ENCODE results near the gene PRKN.

Gene PRKN

GRCh38 chr6:161415302-161415855 lies 1312.2 kb downstream of the PRKN start:
- Histone ChIP-seq H3K4me2 (ENCODE audit: low read length, poor library complexity, severe bottlenecking) (no peak overlapping the region), H3K9ac (ENCODE audit: low read length) (no peak overlapping the region), H3K79me1 (replicated peaks; ENCODE audit: low read length, poor library complexity, severe bottlenecking) (no peaks in the 10 kb centered on the region), H2AFZ (ENCODE audit: low read depth, low read length) (no peak overlapping the region), H3K27me3 (ENCODE audit: control insufficient read depth in 1 of 2, insufficient read depth in 1 of 2, low read length in 2 of 2) (peaks cover 0 to 33% of the 10 kb centered on the region in 2 experiments), H3K14ac (ENCODE audit: low read length in 2 of 2) (no peak overlapping the region), H3K27ac (ENCODE audit: low read length, poor library complexity, severe bottlenecking) (no peak overlapping the region), H4K91ac (ENCODE audit: low read length) (no peak overlapping the region), H3K4me1 (ENCODE audit: control insufficient read depth, insufficient read depth, low read depth, low read length) (peaks cover 22% of the 10 kb centered on the region), H3K9me3 (ENCODE audit: control insufficient read depth, low read length) (peaks cover 4% of the 10 kb centered on the region), H4K8ac (ENCODE audit: low read length) (no peak overlapping the region), H3K23ac (ENCODE audit: low read length in 2 of 2) (no peak overlapping the region), H2BK120ac (ENCODE audit: low read depth, low read length) (no peak overlapping the region), H2BK15ac (ENCODE audit: low read depth, poor library complexity, severe bottlenecking) (no peak overlapping the region), H3K36me3 (ENCODE audit: control insufficient read depth in 1 of 2, insufficient read depth in 2 of 2, low read depth in 1 of 2, low read length in 2 of 2) (no peaks in the 10 kb centered on the region), H3K18ac (ENCODE audit: low read depth in 1 of 2, low read length in 2 of 2) (no peak overlapping the region), H3K4me3 (ENCODE audit: insufficient read depth in 1 of 2, low read depth in 1 of 2, low read length in 2 of 2) (no peak overlapping the region), H2BK5ac (ENCODE audit: low read depth, low read length, poor library complexity, severe bottlenecking) (no peak overlapping the region), H2BK12ac (ENCODE audit: low read length in 2 of 2) (peak overlapping the region in 1 of 2 experiments; percentile 21), H3K4ac (ENCODE audit: low read depth in 1 of 2, low read length in 2 of 2) (no peak overlapping the region), H2AK5ac (ENCODE audit: low read length, severe bottlenecking) (peak overlapping the region; percentile 70)
- WGBS = 47% methylated on average over 11 of the region's 17 CpGs
- no peak for DNase-seq

DNA sequence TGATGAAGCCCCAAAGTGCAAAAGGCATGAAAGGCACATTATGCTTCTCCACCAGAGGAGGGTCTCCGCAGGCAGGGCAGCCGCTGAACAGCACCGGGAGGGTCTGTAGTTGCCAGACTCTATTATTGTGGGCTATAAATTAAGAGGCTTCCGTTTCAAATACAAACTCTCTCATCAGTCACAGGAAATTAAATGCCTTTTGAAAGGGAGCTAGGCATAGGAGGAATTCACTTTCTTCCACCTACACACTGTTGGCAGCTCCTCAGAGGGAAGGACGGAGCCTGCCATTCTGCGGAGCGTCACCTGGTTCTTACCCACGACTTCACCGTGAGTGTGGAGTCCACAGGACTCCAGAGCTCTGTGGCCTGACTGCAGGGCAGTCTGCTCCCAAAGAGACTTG lies 1312.9 kb downstream of the PRKN start:
- no peak for DNase-seq
- H3K4me2 ChIP-seq (ENCODE audit: low read length, poor library complexity, severe bottlenecking) = no peak overlapping the region
- peak overlapping the region; percentile 69 for H2AK5ac ChIP-seq (ENCODE audit: low read length, severe bottlenecking)
- no peak overlapping the region for H3K23ac ChIP-seq (ENCODE audit: low read length in 2 of 2)
- peak overlapping the region; percentile 80 for H2BK15ac ChIP-seq (ENCODE audit: low read depth, poor library complexity, severe bottlenecking)
- H3K18ac ChIP-seq (ENCODE audit: low read depth in 1 of 2, low read length in 2 of 2) = no peak overlapping the region
- H2AFZ ChIP-seq (ENCODE audit: low read depth, low read length) = no peak overlapping the region
- peaks cover 22% of the 10 kb centered on the region for H3K4me1 ChIP-seq (ENCODE audit: control insufficient read depth, insufficient read depth, low read depth, low read length)
- no peak overlapping the region for H3K4ac ChIP-seq (ENCODE audit: low read depth in 1 of 2, low read length in 2 of 2)
- H2BK5ac ChIP-seq (ENCODE audit: low read depth, low read length, poor library complexity, severe bottlenecking) = no peak overlapping the region
- H3K27me3 ChIP-seq (ENCODE audit: control insufficient read depth in 1 of 2, insufficient read depth in 1 of 2, low read length in 2 of 2) = peaks cover 0 to 33% of the 10 kb centered on the region in 2 experiments
- H3K79me1 ChIP-seq (replicated peaks; ENCODE audit: low read length, poor library complexity, severe bottlenecking) = no peaks in the 10 kb centered on the region
- WGBS = 85% methylated on average over 6 of the region's 9 CpGs
- H3K9me3 ChIP-seq (ENCODE audit: control insufficient read depth, low read length) = peaks cover 4% of the 10 kb centered on the region
- no peak overlapping the region for H3K4me3 ChIP-seq (ENCODE audit: insufficient read depth in 1 of 2, low read depth in 1 of 2, low read length in 2 of 2)
- no peak overlapping the region for H3K14ac ChIP-seq (ENCODE audit: low read length in 2 of 2)
- no peak overlapping the region for H3K9ac ChIP-seq (ENCODE audit: low read length)
- H3K36me3 ChIP-seq (ENCODE audit: control insufficient read depth in 1 of 2, insufficient read depth in 2 of 2, low read depth in 1 of 2, low read length in 2 of 2) = no peaks in the 10 kb centered on the region
- no peak overlapping the region for H4K8ac ChIP-seq (ENCODE audit: low read length)
- no peak overlapping the region for H3K27ac ChIP-seq (ENCODE audit: low read length, poor library complexity, severe bottlenecking)
- no peak overlapping the region for H2BK12ac ChIP-seq (ENCODE audit: low read length in 2 of 2)
- no peak overlapping the region for H4K91ac ChIP-seq (ENCODE audit: low read length)
- H2BK120ac ChIP-seq (ENCODE audit: low read depth, low read length) = no peak overlapping the region

- H2BK12ac ChIP-seq (ENCODE audit: low read length in 2 of 2) = no peak overlapping the region
- peaks cover 4% of the 10 kb centered on the region for H3K9me3 ChIP-seq (ENCODE audit: control insufficient read depth, low read length)
- H2AFZ ChIP-seq (ENCODE audit: low read depth, low read length) = no peak overlapping the region
- no peak overlapping the region for H3K23ac ChIP-seq (ENCODE audit: low read length in 2 of 2)
- no peak overlapping the region for H3K9ac ChIP-seq (ENCODE audit: low read length)
- H2BK5ac ChIP-seq (ENCODE audit: low read depth, low read length, poor library complexity, severe bottlenecking) = no peak overlapping the region
- H3K79me1 ChIP-seq (replicated peaks; ENCODE audit: low read length, poor library complexity, severe bottlenecking) = no peaks in the 10 kb centered on the region
- H2BK120ac ChIP-seq (ENCODE audit: low read depth, low read length) = no peak overlapping the region
- no peak overlapping the region for H3K4me3 ChIP-seq (ENCODE audit: insufficient read depth in 1 of 2, low read depth in 1 of 2, low read length in 2 of 2)
- H2BK15ac ChIP-seq (ENCODE audit: low read depth, poor library complexity, severe bottlenecking) = no peak overlapping the region
- H4K8ac ChIP-seq (ENCODE audit: low read length) = no peak overlapping the region
- no peak overlapping the region for H3K14ac ChIP-seq (ENCODE audit: low read length in 2 of 2)
- H3K4me1 ChIP-seq (ENCODE audit: control insufficient read depth, insufficient read depth, low read depth, low read length) = peaks cover 22% of the 10 kb centered on the region
- H3K18ac ChIP-seq (ENCODE audit: low read depth in 1 of 2, low read length in 2 of 2) = no peak overlapping the region
- H3K4me2 ChIP-seq (ENCODE audit: low read length, poor library complexity, severe bottlenecking) = no peak overlapping the region
- no peak overlapping the region for H4K91ac ChIP-seq (ENCODE audit: low read length)
- H2AK5ac ChIP-seq (ENCODE audit: low read length, severe bottlenecking) = peak overlapping the region; percentile 11
- peaks cover 0 to 33% of the 10 kb centered on the region in 2 experiments for H3K27me3 ChIP-seq (ENCODE audit: control insufficient read depth in 1 of 2, insufficient read depth in 1 of 2, low read length in 2 of 2)
- H3K36me3 ChIP-seq (ENCODE audit: control insufficient read depth in 1 of 2, insufficient read depth in 2 of 2, low read depth in 1 of 2, low read length in 2 of 2) = no peaks in the 10 kb centered on the region
- no peak for DNase-seq
- no peak overlapping the region for H3K4ac ChIP-seq (ENCODE audit: low read depth in 1 of 2, low read length in 2 of 2)
- WGBS = 85% methylated on average over 11 of the region's 11 CpGs
- no peak overlapping the region for H3K27ac ChIP-seq (ENCODE audit: low read length, poor library complexity, severe bottlenecking)
Measured at GRCh38 chr6:161414180-161414579, 1313.4 kb downstream of the PRKN start.

GRCh38 chr6:161413355-161413771 lies 1314.2 kb downstream of the PRKN start:
- WGBS = 92% methylated on average over 8 of the region's 9 CpGs
- H3K14ac ChIP-seq (ENCODE audit: low read length in 2 of 2) = no peak overlapping the region

More at GRCh38 chr6:161413355-161413771, 1314.2 kb downstream of the PRKN start:
- no peak overlapping the region for H2BK12ac ChIP-seq (ENCODE audit: low read length in 2 of 2)
- H2BK5ac ChIP-seq (ENCODE audit: low read depth, low read length, poor library complexity, severe bottlenecking) = no peak overlapping the region
- H4K8ac ChIP-seq (ENCODE audit: low read length) = no peak overlapping the region
- H2BK120ac ChIP-seq (ENCODE audit: low read depth, low read length) = no peak overlapping the region
- H2AFZ ChIP-seq (ENCODE audit: low read depth, low read length) = no peak overlapping the region
- H3K4me1 ChIP-seq (ENCODE audit: control insufficient read depth, insufficient read depth, low read depth, low read length) = peaks cover 20% of the 10 kb centered on the region
- H3K4ac ChIP-seq (ENCODE audit: low read depth in 1 of 2, low read length in 2 of 2) = no peak overlapping the region
- H3K4me2 ChIP-seq (ENCODE audit: low read length, poor library complexity, severe bottlenecking) = no peak overlapping the region
- peaks cover 0 to 33% of the 10 kb centered on the region in 2 experiments for H3K27me3 ChIP-seq (ENCODE audit: control insufficient read depth in 1 of 2, insufficient read depth in 1 of 2, low read length in 2 of 2)
- no peaks in the 10 kb centered on the region for H3K36me3 ChIP-seq (ENCODE audit: control insufficient read depth in 1 of 2, insufficient read depth in 2 of 2, low read depth in 1 of 2, low read length in 2 of 2)
- H3K27ac ChIP-seq (ENCODE audit: low read length, poor library complexity, severe bottlenecking) = no peak overlapping the region
- H3K9me3 ChIP-seq (ENCODE audit: control insufficient read depth, low read length) = peaks cover 4% of the 10 kb centered on the region
- no peaks in the 10 kb centered on the region for H3K79me1 ChIP-seq (replicated peaks; ENCODE audit: low read length, poor library complexity, severe bottlenecking)
- H3K9ac ChIP-seq (ENCODE audit: low read length) = no peak overlapping the region
- no peak overlapping the region for H2BK15ac ChIP-seq (ENCODE audit: low read depth, poor library complexity, severe bottlenecking)
- H4K91ac ChIP-seq (ENCODE audit: low read length) = no peak overlapping the region
- no peak for DNase-seq
- H2AK5ac ChIP-seq (ENCODE audit: low read length, severe bottlenecking) = no peak overlapping the region
- no peak overlapping the region for H3K23ac ChIP-seq (ENCODE audit: low read length in 2 of 2)
- no peak overlapping the region for H3K4me3 ChIP-seq (ENCODE audit: insufficient read depth in 1 of 2, low read depth in 1 of 2, low read length in 2 of 2)
- no peak overlapping the region for H3K18ac ChIP-seq (ENCODE audit: low read depth in 1 of 2, low read length in 2 of 2)
